ENCODE data around the gene PAX9. TPM values are rescaled to one million over a fixed set of nuclear protein-coding genes. Genes with fewer than 3 reads are reported as not detected.
"Not testable (repeated sequence)": the region's sequence is repeated elsewhere in the genome, so short reads cannot be mapped to it uniquely, and the experiment has no call there.

Gene PAX9
- total RNA-seq, 1 experiment from 2014 or later: 0.99 TPM

GRCh38 chr14:36663404-36664321 lies 2.0 kb downstream of the PAX9 start:
- H3K36me3 ChIP-seq: 0 out of 2 replicates have a peak, but pooled peaks cover 2% of the 10 kb centered on the region
- H3K9me3 ChIP-seq: no peaks in the 10 kb centered on the region
- DNase-seq: peak; percentile 44
- H3K4me3 ChIP-seq: peak overlapping the region; percentile 62
- H3K27me3 ChIP-seq: no peaks in the 10 kb centered on the region

- peak overlapping the region; percentile 62; the same call in 1 of the 2 replicates for H3K4me3 ChIP-seq
- DNase-seq: no peak
- no peaks in the 10 kb centered on the region for H3K27me3 ChIP-seq
Observed at GRCh38 chr14:36664322-36665193, 2.9 kb downstream of the PAX9 start.

DNA sequence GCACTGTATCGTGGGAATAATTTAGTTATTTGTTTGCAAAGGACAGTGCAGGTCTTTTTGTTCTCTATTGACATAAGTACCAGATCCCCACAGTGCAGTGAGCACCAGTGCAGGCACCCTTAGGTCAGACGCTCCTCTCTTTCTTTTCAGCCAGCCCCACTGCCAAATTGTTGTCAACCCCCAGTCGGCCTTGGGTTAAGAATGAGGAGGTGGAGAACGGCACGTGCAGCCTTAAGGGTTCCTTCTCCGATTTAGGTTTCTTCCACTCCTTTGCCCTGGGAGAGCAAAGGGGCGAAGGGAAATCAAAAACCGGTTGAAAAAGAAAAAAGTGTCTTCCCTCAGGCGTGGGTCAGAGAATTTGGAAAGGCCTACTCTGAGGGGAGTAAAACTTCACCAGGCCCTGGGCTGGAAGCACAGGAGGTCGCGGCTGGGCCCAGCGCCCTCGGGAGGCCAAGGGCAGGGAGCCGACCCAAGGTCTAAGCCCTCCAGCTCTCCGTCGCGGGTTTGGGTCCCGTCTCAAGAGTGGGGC lies 4.3 kb downstream of the PAX9 start:
- H3K36me3 ChIP-seq: 0 out of 2 replicates have a peak, but pooled peaks cover 2% of the 10 kb centered on the region
- H3K27me3 ChIP-seq: no peaks in the 10 kb centered on the region
- no peaks in the 10 kb centered on the region for H3K9me3 ChIP-seq
- no peak for DNase-seq
- no peak overlapping the region for H3K4me3 ChIP-seq

More at GRCh38 chr14:36664322-36665193, 2.9 kb downstream of the PAX9 start:
- H3K9me3 ChIP-seq: no peaks in the 10 kb centered on the region
- H3K36me3 ChIP-seq: 0 out of 2 replicates have a peak, but pooled peaks cover 2% of the 10 kb centered on the region

DNA sequence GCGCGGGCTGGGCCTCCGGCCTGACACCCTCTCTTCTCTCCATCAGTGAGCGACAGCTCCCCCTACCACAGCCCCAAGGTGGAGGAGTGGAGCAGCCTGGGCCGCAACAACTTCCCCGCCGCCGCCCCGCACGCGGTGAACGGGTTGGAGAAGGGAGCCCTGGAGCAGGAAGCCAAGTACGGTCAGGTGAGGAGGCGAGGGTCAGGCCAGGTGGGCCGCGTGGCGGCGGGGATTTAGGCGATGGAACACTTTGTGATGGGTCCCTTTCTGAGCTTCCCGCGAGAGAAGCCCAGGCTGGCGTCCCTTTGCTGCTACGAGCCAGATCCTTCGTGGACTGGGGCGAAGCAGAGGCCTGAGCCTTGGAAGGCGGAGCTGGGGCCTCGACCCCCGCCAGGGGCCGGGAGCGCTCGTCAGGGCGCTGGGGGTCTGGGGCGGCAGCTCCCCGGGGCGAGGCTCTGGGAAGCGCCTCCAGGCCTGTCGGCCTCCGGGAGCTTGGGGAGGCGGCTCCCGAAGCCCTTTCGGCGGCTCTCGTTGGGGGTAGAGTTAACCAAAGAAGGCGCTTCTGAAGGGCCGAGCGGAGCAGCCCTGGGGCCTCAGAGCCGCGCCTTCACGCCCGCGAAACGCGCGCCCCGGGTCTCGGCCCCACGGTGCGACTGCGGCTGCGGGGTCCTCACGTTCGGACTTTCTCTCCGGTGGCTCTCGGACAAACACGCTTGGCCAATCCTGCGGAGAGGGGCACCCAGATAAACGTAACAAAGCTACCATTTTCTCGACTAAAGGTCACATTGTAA lies 5.0 kb downstream of the PAX9 start:
- Histone ChIP-seq H3K27me3 (no peaks in the 10 kb centered on the region), H3K4me3 (no peak overlapping the region), H3K36me3 (0 out of 2 replicates have a peak, but pooled peaks cover 2% of the 10 kb centered on the region), H3K9me3 (no peaks in the 10 kb centered on the region)
- DNase-seq: no peak

DNA sequence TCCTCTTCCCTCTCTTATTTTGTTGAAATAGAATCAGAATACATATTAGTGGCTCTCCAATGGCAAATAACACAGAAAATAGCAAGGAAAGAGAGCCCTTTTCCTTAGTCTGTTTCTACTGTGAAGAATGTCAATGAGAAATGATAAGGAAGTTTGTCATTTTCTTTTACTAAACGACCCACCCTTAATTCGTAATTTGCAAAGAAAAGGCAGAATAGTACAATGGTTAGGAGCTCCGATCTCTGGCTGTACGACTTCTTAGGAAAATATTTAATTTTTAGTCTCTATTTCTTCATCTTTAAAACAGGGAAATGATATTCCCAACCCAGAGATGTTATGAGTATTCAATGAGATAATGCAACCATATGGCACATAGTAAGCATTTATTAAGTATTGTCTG lies 6.0 kb downstream of the PAX9 start:
- Histone ChIP-seq H3K27me3 (no peaks in the 10 kb centered on the region), H3K9me3 (no peaks in the 10 kb centered on the region)

GRCh38 chr14:36671149-36671548 lies 9.5 kb downstream of the PAX9 start:
- Histone ChIP-seq H3K4me3 (no peak overlapping the region), H3K27me3 (no peaks in the 10 kb centered on the region), H3K36me3 (peaks cover 5% of the 10 kb centered on the region; the same call in 1 of the 2 replicates), H3K9me3 (no peaks in the 10 kb centered on the region)
- no peak for DNase-seq

More for the DNA sequence above, 6.0 kb downstream of the PAX9 start:
- H3K4me3 ChIP-seq: no peak overlapping the region
- peaks cover 5% of the 10 kb centered on the region; the same call in 1 of the 2 replicates for H3K36me3 ChIP-seq
- DNase-seq: no peak

GRCh38 chr14:36672095-36672494 lies 10.4 kb downstream of the PAX9 start:
- Histone ChIP-seq H3K9me3 (no peaks in the 10 kb centered on the region), H3K27me3 (no peaks in the 10 kb centered on the region), H3K4me3 (no peak overlapping the region), H3K36me3 (peaks cover 5% of the 10 kb centered on the region; the same call in 1 of the 2 replicates)
- no peak for DNase-seq

GRCh38 chr14:36674659-36675058 lies 13.0 kb downstream of the PAX9 start:
- peaks cover 2% of the 10 kb centered on the region; the same call in 1 of the 2 replicates for H3K36me3 ChIP-seq
- H3K27me3 ChIP-seq: no peaks in the 10 kb centered on the region
- no peak overlapping the region for H3K4me3 ChIP-seq

GRCh38 chr14:36675581-36675980 lies 13.9 kb downstream of the PAX9 start:
- peaks cover 2% of the 10 kb centered on the region; the same call in 1 of the 2 replicates for H3K36me3 ChIP-seq
- H3K9me3 ChIP-seq: no peaks in the 10 kb centered on the region
- no peak overlapping the region for H3K4me3 ChIP-seq
- H3K27me3 ChIP-seq: no peaks in the 10 kb centered on the region
- no peak for DNase-seq

More at GRCh38 chr14:36674659-36675058, 13.0 kb downstream of the PAX9 start:
- no peaks in the 10 kb centered on the region for H3K9me3 ChIP-seq
- DNase-seq: no peak

GRCh38 chr14:36676236-36676635 lies 14.6 kb downstream of the PAX9 start:
- Histone ChIP-seq H3K27me3 (no peaks in the 10 kb centered on the region), H3K36me3 (peaks cover 2% of the 10 kb centered on the region; the same call in 1 of the 2 replicates), H3K4me3 (no peak overlapping the region), H3K9me3 (no peaks in the 10 kb centered on the region)
- no peak for DNase-seq

DNA sequence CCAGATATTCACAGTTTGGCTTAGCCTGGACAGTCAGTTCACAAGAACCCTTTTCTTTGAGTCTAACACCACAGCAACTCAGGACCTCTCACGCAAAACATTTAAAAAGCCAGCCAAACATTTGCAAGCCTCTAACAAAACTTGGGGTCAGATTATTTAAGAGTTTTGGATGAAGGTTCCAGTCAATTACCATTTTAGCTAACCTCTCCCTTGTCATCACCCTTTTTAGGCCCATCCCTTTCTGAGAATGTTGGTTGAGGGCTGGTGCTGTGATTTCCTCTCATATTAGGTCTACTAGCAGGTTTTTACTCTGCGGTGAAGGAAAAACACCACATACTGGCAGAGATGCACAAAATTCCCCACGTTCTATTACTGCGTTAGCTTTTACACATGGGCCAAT lies 20.7 kb downstream of the PAX9 start:
- H3K36me3 ChIP-seq: no peaks in the 10 kb centered on the region
- DNase-seq: no peak
- H3K4me3 ChIP-seq: no peak overlapping the region
- H3K27me3 ChIP-seq: no peaks in the 10 kb centered on the region
- no peaks in the 10 kb centered on the region for H3K9me3 ChIP-seq

DNA sequence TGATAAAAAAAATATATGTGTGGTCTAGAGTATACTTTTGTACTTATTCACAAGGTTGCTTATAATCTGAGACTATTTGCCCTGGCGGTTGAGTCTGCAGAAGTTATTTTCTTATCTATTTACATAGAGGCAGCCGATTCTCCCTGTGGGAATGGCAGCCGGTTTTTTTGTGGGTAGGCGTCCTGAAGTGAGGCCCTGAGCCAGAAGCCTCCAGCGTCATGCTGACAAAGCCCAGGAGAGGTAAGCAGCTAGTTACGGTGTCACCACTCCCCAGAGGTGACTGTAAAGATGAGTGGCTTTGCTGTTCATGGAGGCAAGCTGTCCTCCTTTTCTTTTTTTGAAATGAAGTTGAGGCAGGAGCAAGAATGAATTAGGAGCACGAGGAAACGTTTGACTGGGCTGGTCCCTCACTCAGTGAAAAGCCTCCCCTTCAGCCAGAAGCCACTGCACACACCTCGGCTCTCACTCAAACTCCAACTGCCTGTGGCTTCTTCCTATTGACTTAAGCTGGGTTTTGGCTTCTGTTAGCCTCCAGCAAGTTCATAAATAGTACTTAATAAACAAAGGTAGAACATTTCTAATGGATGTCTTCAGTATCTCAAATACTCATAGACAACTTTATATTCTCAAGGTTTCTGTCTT lies 21.5 kb downstream of the PAX9 start:
- no peak overlapping the region for H3K4me3 ChIP-seq
- H3K9me3 ChIP-seq: no peaks in the 10 kb centered on the region
- no peaks in the 10 kb centered on the region for H3K27me3 ChIP-seq
- no peak for DNase-seq
- no peaks in the 10 kb centered on the region for H3K36me3 ChIP-seq

DNA sequence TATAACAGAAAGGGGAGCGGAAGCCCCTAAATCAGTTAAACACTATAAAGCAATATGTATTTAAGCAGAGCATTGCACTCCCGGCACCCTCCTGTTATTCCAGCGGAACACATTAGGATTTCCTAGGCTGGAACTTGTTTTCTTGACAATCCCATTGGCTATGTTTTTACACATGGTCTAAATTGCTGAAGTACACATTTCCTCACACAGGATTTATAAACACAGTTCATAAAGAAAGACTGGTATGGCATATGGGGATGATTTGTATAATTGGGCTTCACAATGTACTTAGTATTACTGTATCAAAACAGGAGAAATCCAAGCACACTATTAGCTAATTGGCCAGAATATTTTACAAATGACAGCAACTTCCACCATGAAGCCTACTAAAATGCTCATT lies 23.3 kb downstream of the PAX9 start:
- H3K36me3 ChIP-seq: no peaks in the 10 kb centered on the region
- no peaks in the 10 kb centered on the region for H3K27me3 ChIP-seq
- H3K9me3 ChIP-seq: no peaks in the 10 kb centered on the region
- DNase-seq: no peak
- H3K4me3 ChIP-seq: no peak overlapping the region

DNA sequence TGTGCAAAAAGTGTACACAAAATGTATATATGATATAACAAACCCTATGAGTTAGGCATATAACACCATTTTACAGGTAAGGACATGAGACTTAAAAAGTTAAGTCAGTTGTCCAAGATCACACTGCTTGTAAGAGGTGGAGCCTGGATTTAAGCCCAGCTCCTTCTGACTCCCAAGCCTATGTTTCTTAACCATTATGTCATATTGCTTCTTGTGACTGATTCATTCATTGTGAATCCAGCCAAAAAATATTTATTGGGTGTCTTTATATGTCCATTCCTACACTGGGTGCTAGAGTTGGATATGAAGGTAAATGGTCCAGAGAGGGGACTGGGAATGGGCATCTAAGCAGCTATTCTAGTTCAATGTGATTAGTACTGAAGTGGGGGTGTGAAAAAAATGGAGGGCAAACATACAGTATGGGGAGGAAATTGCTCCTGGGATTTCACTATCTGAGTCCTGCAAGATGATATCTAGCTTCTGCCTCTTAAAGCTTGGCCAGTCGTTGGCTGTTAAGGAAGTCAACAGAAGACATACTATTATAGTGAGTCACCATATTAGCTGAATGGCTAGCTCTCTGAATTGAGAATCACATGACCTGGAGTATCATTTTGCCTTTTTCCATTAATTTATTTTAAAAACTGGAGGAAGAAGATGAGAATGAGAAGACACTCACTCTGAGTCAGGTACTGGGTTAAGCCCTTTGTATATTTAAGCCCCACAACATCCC lies 28.8 kb downstream of the PAX9 start:
- no peak overlapping the region for H3K4me3 ChIP-seq
- H3K9me3 ChIP-seq: no peaks in the 10 kb centered on the region
- no peaks in the 10 kb centered on the region for H3K36me3 ChIP-seq
- H3K27me3 ChIP-seq: no peaks in the 10 kb centered on the region
- peak; percentile 51 for DNase-seq

DNA sequence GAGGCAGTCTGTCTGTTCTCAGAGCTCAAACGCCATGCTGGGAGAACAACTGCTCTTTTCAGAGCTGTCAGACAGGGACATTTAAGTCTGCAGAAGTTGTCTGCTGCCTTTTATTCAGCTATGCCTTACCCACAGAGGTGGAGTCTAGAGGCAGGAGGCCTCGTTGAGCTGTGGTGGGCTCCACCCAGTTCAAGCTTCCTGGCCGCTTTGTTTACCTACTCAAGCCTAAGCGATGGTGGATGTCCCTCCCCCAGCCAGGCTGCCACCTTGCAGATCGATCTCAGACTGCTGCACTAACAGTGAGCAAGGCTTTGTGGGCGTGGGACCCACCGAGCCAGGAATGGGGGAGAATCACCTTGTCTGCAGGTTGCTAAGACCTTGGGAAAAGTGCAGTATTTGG lies 37.8 kb downstream of the PAX9 start:
- not testable (repeated sequence) for DNase-seq, H3K27me3 ChIP-seq, H3K9me3 ChIP-seq, H3K4me3 ChIP-seq, H3K36me3 ChIP-seq
